HepG2 (cell line): ENCODE data around the gene NINL. TPM values are rescaled to one million over a fixed set of nuclear protein-coding genes. Genes with fewer than 3 reads are reported as not detected.

ENCODE experiments used
- ATAC-seq: fragments of 200-7000 bp; cut with Tn5 transposase; 3 replicates; pipeline ENCODE4 v1.9.1; 2020; ENCODE audit warnings: mild to moderate bottlenecking, moderate library complexity
- BruUV-seq: library from RNA; stranded (reverse); fragments of 400-500 nt; replicated peaks from 2 replicates; lab custom pipeline; 2021; lab: Mats Ljungman, UMichigan
- CTCF ChIA-PET: fragments of 300-600 bp; formaldehyde crosslinking; extraction: SDS; loops from one replicate; lab custom pipeline; 2021; ENCODE audit warnings: low total read pairs, inconsistent platforms, low intra/inter-chr PET ratio; lab: Yijun Ruan, JAX
- POLR2A ChIA-PET: fragments of 350-600 bp; sonication (Branson Sonifier 250); formaldehyde crosslinking; loops from one replicate; lab custom pipeline; 2020; ENCODE audit warnings: antibody characterized with exemption, inconsistent platforms; lab: Yijun Ruan, JAX
- DNase-seq: peaks from one replicate; pipeline ENCODE4 v3.0.0-alpha.2; 2015; ENCODE audit warnings: low spot score
- FAIRE-seq: peaks from 3 replicates; lab custom pipeline; 2011; peaks lifted over from hg19 to GRCh38; lab: Jason Lieb, UNC
- H2AFZ ChIP-seq: one replicate; pipeline ENCODE4 v1.6.1; 2011; ENCODE audit warnings: low read length, inconsistent platforms
- H3K27ac ChIP-seq: fragments of 300-600 bp; 3 replicates; pipeline ENCODE4 v1.8.0; 2011; ENCODE audit warnings: mixed run types, mild to moderate bottlenecking, mixed read lengths, low read length, inconsistent platforms; ENCODE audit not compliant: insufficient read depth; ENCODE audit errors: extremely low read length
- H3K27me3 ChIP-seq, 2 experiments: fragments of 200-600 bp in 1 of 2; 2 replicates in 1 of 2; 3 replicates in 1 of 2; pipeline versions ENCODE4 v1.6.0 to v1.8.0; 2011; ENCODE audit warnings: low read length in 2 of 2, mild to moderate bottlenecking in 2 of 2, moderate library complexity in 2 of 2, inconsistent platforms in 1 of 2; ENCODE audit not compliant: insufficient read depth in 2 of 2, control insufficient read depth in 1 of 2
- H3K36me3 ChIP-seq, 2 experiments: fragments of 200-600 bp in 1 of 2; replicated peaks in 1 of 2; 2 replicates in 1 of 2; 3 replicates in 1 of 2; pipeline versions ENCODE4 v1.5.1 to v1.8.0; 2011; ENCODE audit warnings: low read length in 2 of 2, inconsistent platforms in 1 of 2; ENCODE audit not compliant: insufficient read depth in 2 of 2, control insufficient read depth in 1 of 2
- H3K4me1 ChIP-seq: 2 replicates; pipeline ENCODE4 v1.5.1; 2012; ENCODE audit warnings: low read length, inconsistent platforms; ENCODE audit not compliant: insufficient read depth
- H3K4me2 ChIP-seq: 2 replicates; pipeline ENCODE4 v1.6.0; 2011; ENCODE audit warnings: low read depth, low read length, inconsistent platforms
- H3K4me3 ChIP-seq, 3 experiments: fragments of 200-600 bp in 1 of 3; sonication (generic), shearing (Covaris generic) in 1 of 3; replicated peaks in 1 of 3; 2 replicates each; pipeline ENCODE4 v1.5.1; 2011 to 2016; ENCODE audit warnings: low read length in 3 of 3, inconsistent platforms in 2 of 3, low read depth in 2 of 3, mild to moderate bottlenecking in 2 of 3, control low read depth in 1 of 3, mixed read lengths in 1 of 3; ENCODE audit not compliant: insufficient read depth in 1 of 3
- H3K79me2 ChIP-seq: one replicate; pipeline ENCODE4 v1.6.1; 2011; ENCODE audit warnings: low read length, inconsistent platforms; ENCODE audit not compliant: insufficient read depth
- H3K9ac ChIP-seq: 2 replicates; pipeline ENCODE4 v1.6.0; 2011; ENCODE audit warnings: mild to moderate bottlenecking, low read depth, low read length, inconsistent platforms; ENCODE audit not compliant: insufficient read depth
- H3K9me3 ChIP-seq: 2 replicates; pipeline ENCODE4 v1.5.1; 2012; ENCODE audit warnings: mild to moderate bottlenecking, low read length
- H4K20me1 ChIP-seq: 2 replicates; pipeline ENCODE4 v1.6.0; 2011; ENCODE audit warnings: inconsistent platforms, mild to moderate bottlenecking, low read length, moderate library complexity; ENCODE audit not compliant: insufficient read depth
- AKAP8 ChIP-seq: sonication (generic); formaldehyde crosslinking; IDR thresholded peaks from 2 replicates; pipeline ENCODE4 v1.5.1; 2020; ENCODE audit warnings: mild to moderate bottlenecking, missing genetic modification reagents
- ETS1 ChIP-seq: sonication (generic); formaldehyde crosslinking; IDR thresholded peaks from 2 replicates; pipeline ENCODE4 v1.4.0; 2020; ENCODE audit warnings: missing genetic modification reagents
- NFE2L2 ChIP-seq: fragments of 150-350 bp; IDR thresholded peaks from 2 replicates; pipeline ENCODE4 v1.6.1; 2014; ENCODE audit warnings: low read length
- PCBP1 ChIP-seq: fragments of 200-400 bp; formaldehyde crosslinking; IDR thresholded peaks from 2 replicates; pipeline ENCODE4 v1.6.1; 2017; ENCODE audit warnings: mild to moderate bottlenecking, low read depth, low read length, borderline replicate concordance
- THRA ChIP-seq: sonication (generic); formaldehyde crosslinking; IDR thresholded peaks from 2 replicates; pipeline ENCODE4 v1.4.0; 2020; ENCODE audit warnings: missing genetic modification reagents, borderline replicate concordance
- ZFP36L1 ChIP-seq: sonication (generic); formaldehyde crosslinking; IDR thresholded peaks from 2 replicates; pipeline ENCODE4 v1.8.0; 2022; ENCODE audit warnings: mild to moderate bottlenecking, missing genetic modification reagents, moderate library complexity
- ZNF207 ChIP-seq: fragments of 450-650 bp; IDR thresholded peaks from 2 replicates; pipeline ENCODE4 v1.6.1; 2016; ENCODE audit warnings: antibody characterized with exemption, borderline replicate concordance
- ZNF362 ChIP-seq: sonication (generic); formaldehyde crosslinking; IDR thresholded peaks from 2 replicates; pipeline ENCODE4 v1.4.0; 2020; ENCODE audit warnings: missing genetic modification reagents, mild to moderate bottlenecking, borderline replicate concordance
- ZNF737 ChIP-seq: sonication (generic); formaldehyde crosslinking; IDR thresholded peaks from 2 replicates; pipeline ENCODE4 v1.5.0; 2020; ENCODE audit warnings: missing genetic modification reagents, mild to moderate bottlenecking, borderline replicate concordance
- WGBS: methylation state at CpG from one replicate; pipeline ENCODE4 v1.1.6; 2017; ENCODE audit warnings: low lambda C conversion rate; 5-methylcytosine and 5-hydroxymethylcytosine counted together
- in situ Hi-C: cut with HindIII; loops from 2 replicates; pipeline ENCODE4 v1.10.0; 2017; ENCODE audit warnings: low pct_unique_long_range_greater_than_20kb; ENCODE audit not compliant: extremely low pct_ligation_motif_present
- intact Hi-C: fragments of 100-400 bp; cut with micrococcal nuclease; formaldehyde crosslinking; loops from one replicate; pipeline ENCODE4 v1.10.0; 2022; ENCODE audit not compliant: unreplicated experiment
- polyA plus RNA-seq, 8 experiments: library from polyadenylated mRNA; depleted of rRNA in 3 of 8; stranded (reverse) in 7 of 8; unstranded in 1 of 8; fragments of >200 nt; fragmentation: Illumina TruSeq in 4 of 8; extraction: Trizol in 4 of 8; gene quantifications; 2 replicates each; pipeline versions ENCODE4 v1.2.1 to v1.2.3, GENCODE V29; 2011 to 2016; ENCODE audit warnings: low read depth in 4 of 8, missing spikeins in 1 of 8, mixed read lengths in 1 of 8; ENCODE audit not compliant: insufficient read depth in 1 of 8
- total RNA-seq, 5 experiments: library from RNA; depleted of rRNA; stranded (reverse); fragments of >200 nt; fragmentation: Illumina TruSeq; extraction: Trizol; gene quantifications; 2 replicates each; pipeline ENCODE4 v1.2.3, GENCODE V29; 2016; ENCODE audit warnings: low read depth in 1 of 5
- TF ChIP-seq, protein P1 (sequence below): sonication (generic); formaldehyde crosslinking; IDR thresholded peaks from 2 replicates; pipeline ENCODE4 v1.4.0; 2020; ENCODE audit warnings: mild to moderate bottlenecking, missing genetic modification reagents

NINL gene
- total and polyA plus RNA-seq, 2 of the 13 experiments (the other 11 are each of a cell fraction or from before 2014, with no cell fraction given): 32.3 to 34.3 TPM

DNA sequence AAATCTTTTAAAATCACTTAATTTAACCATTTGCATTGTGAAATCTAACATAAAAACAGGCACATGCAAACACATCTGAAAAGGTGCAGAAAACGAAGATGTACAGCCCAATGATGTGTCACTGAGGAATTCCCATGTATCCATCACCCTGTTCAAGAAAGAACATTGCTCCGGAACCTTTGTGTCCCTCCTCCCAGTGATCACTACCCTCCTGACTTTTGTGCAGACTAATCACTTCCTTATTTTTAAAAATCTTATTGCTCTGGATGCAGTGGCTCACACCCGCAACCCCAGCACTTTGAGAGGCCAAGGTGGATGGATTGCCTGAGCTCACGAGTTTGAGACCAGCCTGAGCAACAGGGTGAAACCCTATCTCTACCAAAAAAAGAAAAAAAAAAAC, 163.3 kb downstream of the NINL start:
- TF ChIP-seq ZFP36L1 (CRISPR knock-in tag) (no peak), ZNF362 (CRISPR knock-in tag) (no peak), AKAP8 (no peak), ZNF737 (CRISPR knock-in tag) (no peak), PCBP1 (no peak), ETS1 (CRISPR knock-in tag) (no peak), ZNF207 (no peak), NFE2L2 (no peak), THRA (CRISPR knock-in tag) (no peak)
- TF ChIP-seq, protein P1, sequence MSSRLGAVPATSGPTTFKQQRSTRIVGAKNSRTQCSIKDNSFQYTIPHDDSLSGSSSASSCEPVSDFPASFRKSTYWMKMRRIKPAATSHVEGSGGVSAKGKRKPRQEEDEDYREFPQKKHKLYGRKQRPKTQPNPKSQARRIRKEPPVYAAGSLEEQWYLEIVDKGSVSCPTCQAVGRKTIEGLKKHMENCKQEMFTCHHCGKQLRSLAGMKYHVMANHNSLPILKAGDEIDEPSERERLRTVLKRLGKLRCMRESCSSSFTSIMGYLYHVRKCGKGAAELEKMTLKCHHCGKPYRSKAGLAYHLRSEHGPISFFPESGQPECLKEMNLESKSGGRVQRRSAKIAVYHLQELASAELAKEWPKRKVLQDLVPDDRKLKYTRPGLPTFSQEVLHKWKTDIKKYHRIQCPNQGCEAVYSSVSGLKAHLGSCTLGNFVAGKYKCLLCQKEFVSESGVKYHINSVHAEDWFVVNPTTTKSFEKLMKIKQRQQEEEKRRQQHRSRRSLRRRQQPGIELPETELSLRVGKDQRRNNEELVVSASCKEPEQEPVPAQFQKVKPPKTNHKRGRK (CRISPR knock-in tag): no peak
- TF ChIP-seq, all 625 proteins: peak for 0
- H3K36me3 ChIP-seq: peaks cover 13 to 55% of the 10 kb centered on the region in 2 experiments
- H3K27ac ChIP-seq: no peak overlapping the region
- H3K27me3 ChIP-seq: no peaks in the 10 kb centered on the region
- H3K4me3 ChIP-seq: no peak overlapping the region
- no peak overlapping the region for H3K9ac ChIP-seq
- DNase-seq (no peak), FAIRE-seq (no peak), ATAC-seq (no peak)
- H3K4me1 ChIP-seq: no peaks in the 10 kb centered on the region
- BruUV-seq: no TSS peak
- H3K4me2 ChIP-seq: no peak overlapping the region
- ChIA-PET CTCF (no interaction called here), POLR2A (no interaction called here)
- no peaks in the 10 kb centered on the region for H3K79me2 ChIP-seq
- in situ Hi-C loops: no loop called here
- WGBS: 95% methylated on average over 4 of the region's 4 CpGs
- H4K20me1 ChIP-seq: no peaks in the 10 kb centered on the region
- intact Hi-C loops: no loop called here
- no peaks in the 10 kb centered on the region for H3K9me3 ChIP-seq
- no peak overlapping the region for H2AFZ ChIP-seq
